ENCODE results near the gene RAD51B. TPM values are rescaled to one million over a fixed set of nuclear protein-coding genes. Genes with fewer than 3 reads are reported as not detected.

RAD51B gene
- total RNA-seq, 1 experiment from 2014 or later = 16.7 TPM

- H4K5ac ChIP-seq (ENCODE audit: insufficient read length, low read depth, low read length) = no peak overlapping the region
- Mint-ChIP-seq H3K4me3 (no peak overlapping the region), H3K27ac (no peak overlapping the region; a peak in 1 of 7 replicates), H3K4me1 (peaks cover 8 to 23% of the 10 kb centered on the region in 2 experiments), H3K27me3 (ENCODE audit: low read depth) (no peaks in the 10 kb centered on the region), H3K36me3 (ENCODE audit: insufficient read depth in 1 of 3, low read depth in 3 of 3) (peaks cover 9 to 12% (median 10%) of the 10 kb centered on the region in 3 experiments), H3K9me3 (peaks cover 8 to 16% of the 10 kb centered on the region in 2 experiments)
- H4K20me1 ChIP-seq (ENCODE audit: control insufficient read depth, insufficient read depth, insufficient read length) = no peaks in the 10 kb centered on the region
- peaks cover 2% of the 10 kb centered on the region for H3K9me3 ChIP-seq (ENCODE audit: control insufficient read depth, low read depth, low read length)
- no peak overlapping the region for H4K8ac ChIP-seq (replicated peaks; ENCODE audit: insufficient read length, low read depth, low read length)
- TF ChIP-seq, protein P1, sequence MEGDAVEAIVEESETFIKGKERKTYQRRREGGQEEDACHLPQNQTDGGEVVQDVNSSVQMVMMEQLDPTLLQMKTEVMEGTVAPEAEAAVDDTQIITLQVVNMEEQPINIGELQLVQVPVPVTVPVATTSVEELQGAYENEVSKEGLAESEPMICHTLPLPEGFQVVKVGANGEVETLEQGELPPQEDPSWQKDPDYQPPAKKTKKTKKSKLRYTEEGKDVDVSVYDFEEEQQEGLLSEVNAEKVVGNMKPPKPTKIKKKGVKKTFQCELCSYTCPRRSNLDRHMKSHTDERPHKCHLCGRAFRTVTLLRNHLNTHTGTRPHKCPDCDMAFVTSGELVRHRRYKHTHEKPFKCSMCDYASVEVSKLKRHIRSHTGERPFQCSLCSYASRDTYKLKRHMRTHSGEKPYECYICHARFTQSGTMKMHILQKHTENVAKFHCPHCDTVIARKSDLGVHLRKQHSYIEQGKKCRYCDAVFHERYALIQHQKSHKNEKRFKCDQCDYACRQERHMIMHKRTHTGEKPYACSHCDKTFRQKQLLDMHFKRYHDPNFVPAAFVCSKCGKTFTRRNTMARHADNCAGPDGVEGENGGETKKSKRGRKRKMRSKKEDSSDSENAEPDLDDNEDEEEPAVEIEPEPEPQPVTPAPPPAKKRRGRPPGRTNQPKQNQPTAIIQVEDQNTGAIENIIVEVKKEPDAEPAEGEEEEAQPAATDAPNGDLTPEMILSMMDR (conservative IDR thresholded peaks at IDR 0.05) = no peak
- no peak overlapping the region for H3K56ac ChIP-seq (ENCODE audit: insufficient read length, low read depth, low read length)
- H3K27ac ChIP-seq (ENCODE audit: insufficient read length, low read depth, low read length) = no peak overlapping the region
- no peak overlapping the region for H2BK20ac ChIP-seq (ENCODE audit: low read depth, low read length, poor library complexity, severe bottlenecking)
- H3K4me2 ChIP-seq (ENCODE audit: insufficient read depth, insufficient read length, low read length) = no peak overlapping the region
- no peak overlapping the region for H3K9ac ChIP-seq (ENCODE audit: extremely low read depth, insufficient read length, low read length)
- H3K4me1 ChIP-seq (ENCODE audit: insufficient read depth, low read length) = no peaks in the 10 kb centered on the region; the same call in 1 of the 2 replicates
- H3K79me2 ChIP-seq (ENCODE audit: insufficient read depth, low read length) = no peaks in the 10 kb centered on the region
- no peak for DNase-seq
- H3K14ac ChIP-seq (ENCODE audit: insufficient read depth, low read length) = no peak overlapping the region
- no peak overlapping the region for H3K18ac ChIP-seq (ENCODE audit: insufficient read length, low read depth, low read length)
- H2BK5ac ChIP-seq (ENCODE audit: insufficient read length, low read length) = no peak overlapping the region
- H3K79me1 ChIP-seq (ENCODE audit: insufficient read depth, low read depth, low read length, poor library complexity, severe bottlenecking) = no peaks in the 10 kb centered on the region
- no peak overlapping the region for H2BK120ac ChIP-seq (ENCODE audit: low read depth, low read length, poor library complexity, severe bottlenecking)
- H3T11ph ChIP-seq (ENCODE audit: low read length) = no peak overlapping the region
- no peak overlapping the region for H3K23ac ChIP-seq (ENCODE audit: insufficient read length, low read depth, low read length)
- H2BK15ac ChIP-seq (ENCODE audit: low read depth, low read length) = no peak overlapping the region
- no peaks in the 10 kb centered on the region for H3K23me2 ChIP-seq (ENCODE audit: insufficient read length, low read depth, low read length, poor library complexity, severe bottlenecking)
- WGBS (ENCODE audit: extremely low coverage, insufficient read length, low lambda C conversion rate) = no CpG with 5 or more reads among the region's 2 CpGs
- H2BK12ac ChIP-seq (ENCODE audit: insufficient read length, low read depth, low read length) = no peak overlapping the region
- H2AFZ ChIP-seq (ENCODE audit: low read length) = no peak overlapping the region
- H3K27me3 ChIP-seq (ENCODE audit: insufficient read depth, low read length) = no peaks in the 10 kb centered on the region; the same call in 1 of the 2 replicates
- H4K91ac ChIP-seq (ENCODE audit: insufficient read length, low read depth, low read length) = no peak overlapping the region
- no peak overlapping the region for H2AK5ac ChIP-seq (ENCODE audit: insufficient read length, low read length)
- no peak overlapping the region for H3K4ac ChIP-seq (ENCODE audit: low read depth, low read length)
Measured at GRCh38 chr14:68106905-68107304, 287.3 kb downstream of the RAD51B start.
